ENCODE data around the gene CD33.
"Not testable (repeated sequence)": the region's sequence is repeated elsewhere in the genome, so short reads cannot be mapped to it uniquely, and the experiment has no call there.

CD33 gene

DNA sequence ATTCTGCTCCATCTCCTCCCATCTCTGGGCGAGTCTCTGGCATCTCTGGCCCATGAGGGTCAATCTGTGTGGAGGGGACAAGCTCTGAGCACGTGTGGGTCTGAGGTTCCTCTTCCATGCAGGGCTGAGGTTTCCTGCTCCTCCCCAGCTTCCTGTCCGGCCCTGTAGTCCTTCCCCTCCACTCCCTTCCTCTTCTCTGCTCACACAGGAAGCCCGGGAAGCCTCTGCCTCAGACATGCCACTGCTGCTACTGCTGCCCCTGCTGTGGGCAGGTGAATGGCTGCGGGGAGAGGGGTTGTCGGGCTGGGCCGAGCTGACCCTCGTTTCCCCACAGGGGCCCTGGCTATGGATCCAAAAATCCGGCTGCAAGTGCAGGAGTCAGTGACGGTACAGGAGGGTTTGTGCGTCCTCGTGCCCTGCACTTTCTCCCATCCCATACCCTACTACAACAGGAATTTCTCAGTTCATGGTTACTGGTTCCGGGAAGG is 14.0 kb upstream of the CD33 start:
- not testable (repeated sequence) for DNase-seq (ENCODE audit: low read depth)

DNA sequence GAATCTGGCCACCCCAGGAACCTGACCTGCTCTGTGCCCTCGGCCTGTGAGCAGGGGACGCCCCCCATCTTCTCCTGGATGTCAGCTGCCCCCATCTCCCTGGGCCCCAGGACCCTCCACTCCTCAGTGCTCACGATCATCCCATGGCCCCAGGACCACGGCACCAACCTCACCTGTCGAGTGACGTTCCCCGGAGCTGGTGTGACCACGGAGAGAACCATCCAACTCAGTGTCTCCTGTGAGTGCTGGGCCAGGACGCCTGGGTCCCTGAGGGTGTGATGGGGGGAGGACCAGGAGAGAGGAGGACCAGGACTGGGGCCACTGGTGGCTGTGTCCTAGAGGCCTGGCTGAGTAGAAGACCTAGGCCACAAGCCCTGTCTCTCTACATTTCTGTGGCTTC is 13.0 kb upstream of the CD33 start:
- no peak for DNase-seq (ENCODE audit: low read depth)

DNA sequence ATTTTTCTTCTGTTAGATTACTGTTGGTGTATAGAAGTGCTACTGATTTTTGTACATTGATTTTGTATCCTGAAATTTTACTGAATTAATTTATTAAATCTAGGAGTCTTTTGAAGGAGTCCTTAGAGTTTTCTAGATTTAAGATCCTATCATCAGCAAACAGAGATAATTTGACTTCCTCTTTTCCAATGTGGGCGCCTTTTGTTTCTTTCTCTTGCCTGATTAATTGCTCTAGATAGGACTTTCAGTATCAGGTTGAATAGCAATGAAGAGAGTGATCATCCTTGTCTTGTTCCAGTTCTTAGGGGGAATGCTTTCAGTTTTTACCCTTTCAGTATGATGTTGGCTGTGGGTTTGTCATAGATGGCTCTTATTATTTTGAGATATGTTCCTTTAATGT is 5.6 kb upstream of the CD33 start:
- DNase-seq (ENCODE audit: low read depth) = no peak

DNA sequence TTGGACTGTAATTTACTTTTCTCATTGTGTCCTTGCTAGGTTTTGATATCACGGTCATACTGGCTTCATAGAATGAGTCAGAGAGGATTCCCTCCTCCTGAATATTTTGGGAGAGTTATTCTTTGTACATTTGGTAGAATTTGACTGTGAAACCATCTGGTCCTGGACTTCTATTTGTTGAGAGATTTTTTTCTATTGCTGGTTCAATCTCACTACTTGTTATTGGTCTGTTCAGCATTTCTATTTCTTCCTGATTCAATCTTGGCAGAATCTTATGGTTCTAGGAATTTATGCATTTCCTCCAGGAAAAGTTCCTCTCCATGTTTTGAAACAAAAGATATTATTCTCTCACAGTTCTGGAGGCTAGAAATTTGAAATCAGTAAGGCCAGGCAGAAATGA is 4.9 kb upstream of the CD33 start:
- DNase-seq (ENCODE audit: low read depth) = no peak

DNA sequence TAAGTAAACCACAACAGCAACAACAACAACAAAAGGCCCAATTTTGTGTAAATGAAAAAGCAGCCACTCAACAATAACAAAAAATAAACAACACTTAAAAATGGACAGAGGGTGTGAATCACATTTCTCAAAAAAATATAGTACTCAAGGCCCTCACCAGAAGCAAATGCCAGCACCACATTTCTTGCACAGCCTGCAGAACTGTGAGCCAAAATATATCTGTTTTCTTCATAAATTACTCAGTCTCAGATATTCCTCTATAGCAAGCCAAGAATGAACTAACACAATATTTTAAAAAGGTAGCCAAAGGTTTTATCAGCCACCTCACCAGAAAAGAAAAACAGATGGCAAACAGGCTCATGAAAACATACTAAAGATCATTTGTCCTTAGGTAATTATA is 3.9 kb upstream of the CD33 start:
- DNase-seq (ENCODE audit: low read depth) = no peak

DNA sequence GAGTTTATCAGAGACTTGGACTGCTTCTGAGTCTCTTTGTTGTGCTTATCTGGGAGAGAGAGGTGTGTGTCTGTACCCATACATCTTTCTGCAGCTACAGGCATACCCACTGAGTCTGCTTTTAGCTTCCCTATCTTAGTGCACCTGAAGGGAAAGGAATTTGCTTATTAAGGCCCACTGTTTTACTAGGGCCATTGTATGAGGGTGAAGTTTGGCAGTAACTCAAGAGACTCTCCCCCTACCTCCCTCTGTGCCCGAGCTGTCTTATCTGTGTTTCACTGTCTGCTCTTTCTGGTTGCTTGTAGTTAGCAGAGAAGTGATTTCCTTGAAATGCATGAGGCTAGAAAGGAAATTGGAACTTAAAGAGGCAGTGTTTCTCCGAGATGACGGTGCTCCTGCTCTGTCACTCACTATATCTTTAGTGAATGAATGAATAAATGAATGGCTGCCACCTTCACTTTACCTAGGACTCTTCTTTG is 678 bp upstream of the CD33 start:
- no peak for DNase-seq (ENCODE audit: low read depth)

DNA sequence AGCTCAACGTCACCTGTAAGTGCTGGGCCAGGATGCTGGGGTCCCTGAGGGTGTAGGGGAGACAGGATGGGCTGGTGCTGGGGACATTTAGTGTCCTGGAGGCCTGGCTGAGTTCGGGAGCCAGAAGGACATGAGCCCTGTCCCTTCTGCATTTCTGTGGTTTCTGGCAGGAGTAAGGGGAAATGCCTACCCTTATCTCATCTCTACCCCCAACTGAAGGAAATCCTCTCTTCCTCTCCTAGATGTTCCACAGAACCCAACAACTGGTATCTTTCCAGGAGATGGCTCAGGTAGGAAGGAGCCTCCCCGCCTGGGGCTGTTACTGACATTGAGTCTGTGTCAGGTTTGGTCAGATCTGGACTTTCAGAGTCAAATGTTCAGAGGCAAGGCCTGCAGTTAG is 1.2 kb downstream of the CD33 start:
- no peak for DNase-seq (ENCODE audit: low read depth)

DNA sequence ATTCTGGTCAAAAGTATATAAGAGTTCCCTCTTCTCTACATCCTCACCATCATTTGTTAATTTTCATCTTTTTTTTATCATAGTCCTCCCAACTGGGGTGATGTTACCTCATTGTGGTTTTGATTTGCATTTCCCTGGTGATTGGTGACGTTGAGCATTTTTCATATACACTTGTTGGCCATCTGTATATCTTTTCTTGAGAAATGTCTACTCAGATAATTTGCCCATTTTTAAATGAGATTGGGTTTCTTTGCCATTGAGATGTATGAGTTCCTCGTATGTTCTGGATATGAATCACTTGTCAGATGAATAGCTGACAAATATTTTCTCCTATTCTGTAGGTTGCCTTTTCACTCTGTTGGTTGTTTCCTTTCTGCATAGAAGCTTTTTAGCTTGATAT is 2.4 kb downstream of the CD33 start:
- no peak for DNase-seq (ENCODE audit: low read depth)

DNA sequence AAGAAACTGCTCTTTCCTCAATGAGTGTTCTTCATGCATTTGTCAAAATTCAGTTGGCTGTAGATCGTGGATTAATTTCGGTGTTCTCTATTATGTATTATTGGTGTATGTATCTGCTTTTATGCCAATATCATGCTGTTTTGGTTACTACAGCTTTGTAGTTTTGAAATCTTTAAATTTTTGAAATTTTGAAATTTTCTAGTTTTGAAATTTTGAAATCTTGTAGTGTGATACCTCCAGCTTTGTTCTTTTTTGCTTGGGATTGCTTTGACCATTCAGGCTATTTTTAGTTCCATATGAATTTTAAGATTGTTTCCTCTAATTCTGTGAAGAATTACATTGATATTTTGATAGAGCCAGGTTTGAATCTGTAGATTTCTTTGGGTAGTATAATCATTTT is 3.1 kb downstream of the CD33 start:
- DNase-seq (ENCODE audit: low read depth) = no peak

DNA sequence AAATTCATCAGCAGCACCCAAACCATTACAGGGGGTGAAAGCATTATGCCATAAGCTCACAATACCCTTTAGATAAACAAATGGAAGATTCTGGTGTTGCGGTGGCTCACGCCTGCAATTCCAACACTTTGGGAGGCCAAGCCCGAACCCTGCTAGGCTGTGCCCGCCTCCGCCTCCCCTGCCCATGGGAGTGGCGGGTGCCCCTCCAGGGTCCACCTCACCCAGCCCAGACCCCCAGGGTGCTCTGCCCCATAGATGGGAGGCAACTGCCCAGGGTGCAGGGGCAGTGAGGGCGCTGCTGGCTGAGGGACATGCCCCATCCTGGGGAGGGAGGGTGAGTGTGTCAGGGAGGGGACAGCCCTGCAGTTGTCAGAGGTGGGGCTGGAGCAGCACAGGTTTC is 16.0 kb downstream of the CD33 start:
- DNase-seq (ENCODE audit: low read depth) = no peak

DNA sequence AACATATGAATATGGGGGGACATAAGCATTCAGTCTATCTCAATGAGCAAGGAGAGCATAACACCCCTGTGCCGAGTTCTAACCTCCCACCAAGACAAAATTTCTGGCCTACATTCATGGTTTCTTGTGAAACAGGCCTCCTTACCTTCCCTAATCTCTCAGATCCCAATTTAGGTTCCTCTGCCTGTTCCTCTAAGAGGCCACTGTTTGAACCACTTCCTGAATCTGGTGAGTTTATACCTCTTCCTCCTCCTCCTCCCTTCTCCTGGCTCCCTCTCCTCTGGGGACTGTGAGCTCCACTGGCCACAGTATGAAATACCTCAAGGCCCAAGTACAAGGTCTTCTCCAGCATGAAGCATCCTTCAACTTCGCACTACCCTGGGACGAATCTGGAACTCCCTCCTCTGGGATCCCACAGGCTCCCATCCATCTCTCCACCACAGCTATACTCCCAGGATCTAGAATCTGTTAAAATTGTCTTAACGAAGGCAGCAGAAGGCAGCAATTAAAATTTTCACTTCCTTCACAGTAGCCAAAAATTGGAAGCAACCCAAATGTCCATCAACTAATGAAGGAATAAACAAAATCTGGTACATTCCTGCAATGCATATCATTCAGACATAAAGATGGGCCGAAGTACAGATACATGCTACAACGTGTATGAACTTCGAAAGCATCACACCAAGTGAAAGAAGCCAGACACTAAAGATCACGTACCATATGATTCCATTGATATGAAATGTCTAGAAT is 18.2 kb downstream of the CD33 start:
- DNase-seq (ENCODE audit: low read depth) = no peak

DNA sequence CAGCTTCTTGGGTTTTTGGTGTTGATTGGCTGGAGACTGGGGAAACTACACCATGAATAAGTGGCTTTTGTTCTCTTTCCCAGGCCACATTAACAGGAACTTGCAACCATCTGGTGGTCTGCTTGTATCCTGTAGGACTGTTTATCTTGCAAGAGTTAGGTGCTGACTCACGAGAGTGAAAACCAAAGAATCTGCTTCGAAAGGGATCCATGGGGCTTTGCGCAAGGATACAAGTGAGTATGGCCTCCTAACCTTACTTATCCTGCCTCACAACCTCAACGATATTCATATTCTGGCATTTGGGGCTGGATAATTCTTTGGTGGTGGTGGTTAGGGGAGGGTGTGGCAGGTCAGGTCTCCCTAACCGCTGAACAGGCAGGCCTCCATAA is 21.3 kb downstream of the CD33 start:
- DNase-seq (ENCODE audit: low read depth) = no peak

DNA sequence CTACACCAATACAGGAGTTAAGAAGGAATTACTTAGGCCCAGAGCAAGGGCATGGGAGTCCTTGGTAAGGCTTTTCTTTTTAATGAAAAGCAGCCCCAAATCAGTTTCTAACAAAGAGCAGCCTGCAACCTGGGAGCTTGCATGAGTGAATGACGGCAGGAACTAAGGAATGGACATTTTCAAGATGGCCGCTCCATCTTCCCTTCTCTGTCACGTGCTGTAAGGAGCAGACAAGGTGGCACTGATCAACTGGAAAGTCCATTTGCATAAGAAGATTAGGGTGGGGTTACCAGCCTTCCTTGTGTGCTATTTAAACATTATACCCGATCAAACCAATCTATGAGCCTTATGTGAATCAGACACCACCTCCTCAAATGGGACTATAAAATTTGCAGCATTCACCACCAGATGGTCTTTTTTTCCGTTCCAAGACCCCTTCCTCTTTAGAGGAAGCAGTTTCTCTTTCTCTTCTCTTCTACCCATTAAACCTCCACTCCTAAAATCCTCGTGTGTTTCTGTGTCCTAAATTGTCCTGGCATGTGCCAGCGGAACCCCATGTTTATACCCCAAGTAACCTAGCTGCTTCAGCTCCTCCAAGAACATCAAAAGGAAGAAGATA is 23.2 kb downstream of the CD33 start:
- DNase-seq (ENCODE audit: low read depth) = no peak

DNA sequence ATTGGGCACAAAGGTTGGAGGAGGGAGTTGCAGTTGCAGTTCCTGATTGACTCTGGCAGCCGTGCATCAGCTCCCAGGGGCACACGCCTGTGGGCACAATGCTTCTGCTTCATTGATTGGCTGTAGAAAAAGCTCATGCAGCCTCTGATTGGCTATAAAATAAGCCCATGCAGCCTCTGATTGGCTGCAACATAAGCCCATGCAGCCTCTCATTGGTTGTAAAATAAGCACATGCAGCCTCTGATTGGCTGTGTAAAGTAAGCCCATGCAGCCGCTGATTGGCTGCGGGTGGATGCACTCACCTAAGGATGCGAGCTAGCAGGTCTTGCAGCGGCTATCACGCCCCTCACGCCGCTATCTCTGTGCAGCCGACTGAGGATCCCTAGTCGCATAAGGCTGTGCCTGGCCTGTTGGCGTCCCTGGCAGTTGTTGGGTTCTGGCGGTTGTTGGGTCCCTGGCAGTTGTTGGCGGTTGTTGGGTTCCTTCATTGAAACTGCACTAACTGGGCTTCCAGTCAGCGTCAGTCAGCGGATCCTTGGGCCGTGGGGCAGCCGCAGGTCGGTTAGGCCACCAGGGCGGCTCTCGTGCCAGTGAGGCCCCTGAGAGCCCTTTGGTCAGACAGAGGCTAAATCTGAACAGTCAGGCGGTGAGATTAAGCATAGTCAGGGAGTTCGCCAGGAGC is 26.0 kb downstream of the CD33 start, which contains the start of gene SIGLECL1:
Gene SIGLECL1 (plus strand): TSS at position 295 of the 682 bp plus-strand sequence. CDS start 12,993 bp downstream, outside the sequence.
- no peak for DNase-seq (ENCODE audit: low read depth)

DNA sequence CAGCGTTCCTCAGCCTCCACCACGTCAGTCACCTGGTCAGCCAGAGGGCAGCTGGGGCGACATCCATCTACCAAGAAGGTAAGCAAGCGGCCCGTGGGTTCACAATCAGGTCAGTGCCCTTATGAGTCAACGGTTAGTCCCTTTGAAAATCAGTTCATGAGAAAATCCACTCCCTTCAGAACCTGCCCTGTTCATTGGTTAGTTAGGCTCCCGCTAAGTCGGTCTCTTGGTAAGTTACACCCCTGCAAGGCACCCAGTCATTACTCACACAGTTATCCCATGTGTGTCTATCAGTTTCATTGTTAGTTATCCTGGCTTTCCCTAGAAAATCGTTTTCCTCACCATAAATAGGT is 26.6 kb downstream of the CD33 start:
- no peak for DNase-seq (ENCODE audit: low read depth)

DNA sequence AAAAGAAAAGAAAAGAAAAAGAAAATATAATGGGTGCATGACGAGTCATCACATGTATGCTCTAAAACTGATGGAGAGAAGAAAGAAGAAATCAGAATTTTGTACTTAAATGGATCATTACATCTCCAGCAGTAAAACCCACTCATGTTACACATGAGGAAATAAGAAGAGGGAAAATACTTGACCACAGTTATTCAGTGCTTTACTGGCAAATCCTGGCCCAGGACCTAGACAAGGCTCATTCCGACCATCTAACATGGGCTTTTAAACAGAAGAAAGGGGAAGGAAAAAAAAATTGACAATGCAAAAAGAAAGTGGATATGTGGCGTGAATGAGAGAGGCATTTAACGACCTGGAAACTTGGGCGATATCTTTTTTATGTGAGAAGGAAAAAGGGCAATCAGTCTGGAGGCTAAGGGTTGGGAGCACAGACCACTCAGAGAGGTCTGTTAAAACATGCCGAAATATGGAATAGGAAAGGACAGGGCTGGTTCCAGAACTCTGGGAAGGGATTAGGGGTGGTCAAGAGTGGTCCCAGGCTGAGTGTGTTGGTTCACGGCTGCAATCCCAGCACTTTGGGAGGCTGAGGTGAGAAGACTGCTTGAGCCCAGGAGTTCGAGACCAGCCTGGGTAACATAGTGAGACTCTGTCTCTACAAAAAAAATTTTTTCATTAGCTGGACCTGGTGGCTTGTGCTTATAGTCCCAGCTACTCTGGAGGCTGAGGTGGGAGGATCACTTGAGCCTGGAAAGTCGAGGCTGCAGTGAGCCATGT is 27.6 kb downstream of the CD33 start:
- DNase-seq (ENCODE audit: low read depth) = no peak

DNA sequence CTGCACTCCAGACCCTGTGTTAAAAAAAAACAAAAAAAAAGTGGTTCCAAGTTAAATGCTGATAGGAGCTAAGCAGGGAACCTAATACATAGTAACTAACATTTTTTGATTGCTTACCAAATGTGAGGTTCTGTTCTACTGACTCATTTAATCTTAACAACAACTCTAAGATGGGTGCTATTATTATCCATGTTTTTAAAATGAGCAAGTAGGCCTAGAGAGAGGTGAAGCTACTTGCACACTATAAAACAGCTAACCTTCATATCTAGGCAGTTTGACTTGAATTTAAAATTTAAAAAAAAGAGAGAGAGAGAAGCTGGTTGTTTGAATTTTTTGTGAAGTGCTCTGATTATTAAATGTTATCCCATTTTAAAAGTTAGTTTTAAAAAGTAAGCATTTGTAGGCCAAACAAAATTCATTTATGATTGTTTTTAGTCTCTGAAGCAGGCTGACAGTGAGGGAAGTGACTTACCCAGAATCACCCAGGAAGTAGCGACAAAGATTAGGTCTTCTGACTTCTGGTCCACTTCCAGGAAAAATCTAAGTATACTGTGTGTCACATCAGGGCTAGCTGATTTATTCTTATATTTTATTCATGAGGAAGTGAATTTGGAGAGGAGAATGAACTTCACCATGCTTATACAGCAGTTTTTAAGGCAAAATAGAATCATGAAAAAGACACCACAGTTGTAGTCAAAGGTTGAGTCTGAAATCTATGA is 28.4 kb downstream of the CD33 start:
- no peak for DNase-seq (ENCODE audit: low read depth)

DNA sequence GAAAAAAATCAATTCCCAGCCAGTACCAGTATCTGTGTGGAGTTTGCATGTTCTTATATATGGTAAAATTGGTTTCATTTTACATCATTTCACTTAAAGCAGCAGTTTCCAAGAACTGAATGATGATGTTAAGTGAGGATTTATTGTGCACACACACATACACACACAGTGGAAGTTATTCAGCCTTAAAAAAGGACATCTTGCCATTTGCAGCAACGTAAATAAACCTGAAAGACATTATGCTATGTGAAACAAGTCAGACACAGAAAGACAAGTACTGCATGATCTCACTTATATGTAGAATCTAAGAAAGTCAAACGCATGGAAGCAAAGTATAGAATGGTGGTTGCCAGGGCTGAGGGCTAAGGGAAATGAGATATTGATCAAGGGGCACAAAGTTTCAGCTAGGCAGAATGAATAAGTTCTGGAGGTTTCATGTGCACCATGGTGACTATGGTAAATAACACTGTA is 31.3 kb downstream of the CD33 start:
- no peak for DNase-seq (ENCODE audit: low read depth)

DNA sequence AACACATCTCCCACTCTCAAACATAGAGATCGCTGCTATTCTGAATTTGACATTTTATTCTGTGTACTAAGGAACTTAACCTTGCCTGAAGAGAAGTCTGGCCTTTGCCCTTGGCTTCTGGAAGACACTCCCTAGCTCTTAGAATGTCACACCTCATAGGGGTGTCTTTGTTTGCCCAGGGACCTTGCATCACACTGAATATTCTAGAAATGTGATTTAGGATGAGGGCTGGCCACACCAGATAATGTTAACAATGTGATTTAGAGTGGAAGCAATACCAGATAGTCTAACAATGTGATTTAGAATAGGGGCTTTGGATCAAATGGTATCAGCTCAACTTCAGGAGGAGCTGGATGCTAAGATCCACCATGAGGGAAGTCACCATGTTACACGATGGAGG is 32.6 kb downstream of the CD33 start:
- no peak for DNase-seq (ENCODE audit: low read depth)

DNA sequence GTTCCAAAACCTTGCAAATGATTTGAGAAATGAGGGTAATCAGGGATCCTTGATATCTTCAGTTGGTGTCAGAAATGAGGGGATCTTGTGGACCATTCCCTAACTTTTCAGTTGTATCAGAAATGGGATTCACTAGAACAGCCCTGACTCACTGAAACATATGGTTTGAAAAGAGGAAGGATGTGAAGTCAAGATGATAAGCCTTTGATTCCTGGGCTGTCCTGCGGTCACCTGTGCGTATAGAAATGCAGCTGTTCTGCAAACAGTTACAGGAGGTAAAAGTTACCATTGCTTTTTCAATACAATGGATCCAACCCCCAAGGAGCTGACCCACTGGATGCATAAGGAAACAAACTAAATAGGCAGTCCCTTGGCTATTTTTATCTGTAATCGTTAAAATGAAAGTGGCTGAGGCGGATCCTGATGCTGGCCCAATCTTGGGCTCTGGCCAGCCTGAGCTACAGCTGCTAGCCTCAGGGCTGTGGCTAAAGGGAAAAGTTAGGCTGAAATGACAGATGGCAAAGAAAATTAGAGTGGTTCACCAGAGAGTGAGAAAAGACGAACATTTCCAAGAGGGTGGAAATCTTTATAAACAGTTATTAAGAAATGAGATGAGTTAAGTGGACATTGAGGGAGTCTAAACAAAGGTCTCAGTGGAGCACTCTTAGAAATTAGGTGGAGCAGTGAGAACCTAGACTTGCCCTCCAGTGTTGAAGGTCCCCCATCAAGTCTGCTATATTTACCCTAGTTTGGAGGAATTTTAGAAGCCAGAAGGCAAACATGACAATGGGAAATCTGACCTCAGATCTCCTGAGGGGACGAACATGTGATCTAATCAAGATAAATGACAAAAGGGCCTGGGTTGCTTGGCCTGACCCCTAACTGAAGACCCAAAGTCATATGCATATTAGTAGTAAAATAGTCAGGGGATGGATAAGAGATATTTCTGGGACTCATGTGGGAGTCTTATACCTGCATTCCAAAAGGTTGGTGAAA is 33.6 kb downstream of the CD33 start:
- no peak for DNase-seq (ENCODE audit: low read depth)
